SK-N-DZ (cell line): ENCODE data around the gene ANKRD13D. TPM values are rescaled to one million over a fixed set of nuclear protein-coding genes. Genes with fewer than 3 reads are reported as not detected.
A peak's percentile ranks its signal among the peaks of the same experiment; 100 is the strongest.

Experiments used
- DNase-seq: peaks from one replicate; pipeline ENCODE4 v3.0.0-alpha.2; 2015; ENCODE audit warnings: low spot score
- polyA plus RNA-seq, 2 experiments: library from polyadenylated mRNA; depleted of rRNA; stranded (reverse); fragments of >200 nt; gene quantifications; 2 replicates each; pipeline ENCODE4 v1.2.3, GENCODE V29; 2014

The ANKRD13D gene
- polyA plus RNA-seq (2014; cell fraction: cytosol; rRNA removed), result 21.1 and 25.4 TPM in 2 replicates
- polyA plus RNA-seq (2014; cell fraction: nucleus; rRNA removed), result 91.5 and 113 TPM in 2 replicates

GRCh38 chr11:67289226-67289650, at the start of gene ANKRD13D:
Gene ANKRD13D, plus strand, starts transcription at chr11:67289303. Its CDS starts 158 bp downstream, at chr11:67289461.
- no peak for DNase-seq

DNA sequence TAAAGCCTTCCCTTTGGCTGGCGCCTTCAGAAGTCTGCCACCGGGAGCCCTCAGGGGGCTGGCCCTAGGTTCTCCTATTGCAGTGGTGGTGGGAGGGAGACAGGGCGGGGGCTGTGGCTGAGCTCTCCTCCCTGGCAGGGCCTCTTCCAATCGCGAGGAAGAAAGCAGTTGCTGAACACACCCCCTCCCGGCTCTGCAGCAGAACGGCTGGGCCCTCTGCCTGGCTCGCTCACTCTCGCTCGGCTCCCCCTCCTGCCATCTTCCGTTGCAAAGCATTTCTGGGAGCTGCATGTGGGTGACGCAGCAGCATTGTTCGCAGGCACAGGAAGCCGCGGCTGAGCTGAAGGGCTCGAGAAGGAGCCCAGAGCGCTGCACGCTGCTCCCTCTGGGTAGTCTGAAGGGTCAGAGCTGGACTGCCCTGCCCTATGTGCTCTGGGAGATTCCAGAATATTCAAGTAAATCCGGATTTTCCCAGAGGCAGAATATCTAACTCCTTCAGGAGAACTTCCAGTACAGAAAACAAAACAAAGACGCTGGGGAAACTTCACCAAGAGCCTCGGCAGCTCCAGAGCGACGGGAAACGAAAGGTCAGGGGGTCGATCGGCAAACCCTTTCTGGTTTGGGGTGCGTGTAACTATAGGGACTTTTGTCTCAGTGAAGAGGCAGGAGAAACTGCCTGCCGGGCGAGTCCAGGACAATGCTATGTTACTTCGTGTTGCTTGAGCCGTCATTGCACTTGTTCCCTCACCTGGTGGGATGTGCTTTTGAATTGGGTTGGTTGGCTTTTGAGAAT, 49.1 kb upstream of the ANKRD13D start:
- peak; percentile 98 for DNase-seq

GRCh38 chr11:67240576-67241389, 48.3 kb upstream of the ANKRD13D start:
- peak; percentile 51 for DNase-seq

DNA sequence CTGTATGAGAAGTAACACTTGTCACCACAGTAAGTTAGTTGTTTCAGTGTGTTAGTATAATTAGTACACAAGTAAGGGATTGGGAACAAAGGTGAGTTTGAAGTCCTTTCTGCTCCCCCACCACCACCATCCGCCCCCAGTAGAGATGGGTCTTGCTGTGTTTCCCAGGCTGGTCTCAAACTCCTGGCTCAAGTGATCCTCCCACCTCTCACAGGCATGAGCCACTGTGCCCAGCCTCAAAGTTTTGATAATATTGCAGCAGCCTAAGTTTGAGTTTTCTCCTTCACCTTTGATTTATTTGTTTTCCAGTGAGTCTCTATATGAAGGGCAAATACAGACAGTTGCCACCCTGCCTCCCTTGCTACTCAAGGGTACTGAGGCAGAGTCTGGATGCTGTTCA, 46.6 kb upstream of the ANKRD13D start:
- no peak for DNase-seq

GRCh38 chr11:67243051-67243450, 46.1 kb upstream of the ANKRD13D start:
- no peak for DNase-seq

- no peak for DNase-seq
Observed at GRCh38 chr11:67245046-67245445, 44.1 kb upstream of the ANKRD13D start.

- no peak for DNase-seq
Observed at GRCh38 chr11:67247946-67248550, 41.1 kb upstream of the ANKRD13D start.

- DNase-seq, result no peak
Observed at GRCh38 chr11:67248653-67249052, 40.5 kb upstream of the ANKRD13D start.

- DNase-seq, result no peak
Observed at GRCh38 chr11:67250059-67251043, 38.8 kb upstream of the ANKRD13D start.

GRCh38 chr11:67251841-67252240, 37.3 kb upstream of the ANKRD13D start:
- no peak for DNase-seq

DNA sequence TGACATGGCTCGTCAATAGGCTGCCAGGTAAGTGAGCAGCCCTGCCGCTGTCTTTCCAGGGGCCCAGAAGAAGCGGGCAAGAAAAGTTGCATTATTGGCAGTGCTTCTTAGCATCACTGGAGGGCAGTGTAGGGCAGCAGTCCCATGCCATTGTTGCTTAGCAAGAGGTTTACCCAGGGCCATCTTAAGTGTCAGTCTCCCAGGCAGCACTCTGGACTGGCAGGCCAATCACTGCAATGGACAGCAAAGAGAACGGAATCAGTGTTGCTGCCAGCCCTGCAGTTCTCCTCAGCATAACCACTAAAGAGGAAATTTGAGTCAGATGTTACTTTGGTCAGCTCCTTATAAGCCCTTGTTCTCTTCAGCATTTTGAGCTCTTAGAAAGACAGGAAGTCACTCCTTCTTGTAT, 36.3 kb upstream of the ANKRD13D start:
- no peak for DNase-seq

GRCh38 chr11:67253872-67254624, 35.1 kb upstream of the ANKRD13D start:
- DNase-seq, result no peak

DNA sequence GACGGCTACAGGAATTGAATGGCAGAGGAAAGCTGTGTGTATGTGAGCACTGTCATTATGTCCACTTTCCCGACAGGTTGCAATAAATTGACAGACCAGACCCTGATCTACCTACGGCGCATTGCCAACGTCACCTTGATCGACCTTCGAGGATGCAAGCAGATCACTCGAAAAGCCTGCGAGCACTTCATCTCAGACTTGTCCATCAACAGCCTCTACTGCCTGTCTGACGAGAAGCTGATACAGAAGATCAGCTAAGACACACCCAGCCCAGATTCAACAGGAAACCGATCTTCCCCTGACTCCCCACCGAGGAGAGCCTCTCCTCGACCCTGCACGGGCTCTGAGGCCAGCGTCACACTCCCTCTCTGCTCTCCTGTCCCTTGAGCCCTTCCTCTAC, 34.3 kb upstream of the ANKRD13D start:
- DNase-seq, result no peak

DNA sequence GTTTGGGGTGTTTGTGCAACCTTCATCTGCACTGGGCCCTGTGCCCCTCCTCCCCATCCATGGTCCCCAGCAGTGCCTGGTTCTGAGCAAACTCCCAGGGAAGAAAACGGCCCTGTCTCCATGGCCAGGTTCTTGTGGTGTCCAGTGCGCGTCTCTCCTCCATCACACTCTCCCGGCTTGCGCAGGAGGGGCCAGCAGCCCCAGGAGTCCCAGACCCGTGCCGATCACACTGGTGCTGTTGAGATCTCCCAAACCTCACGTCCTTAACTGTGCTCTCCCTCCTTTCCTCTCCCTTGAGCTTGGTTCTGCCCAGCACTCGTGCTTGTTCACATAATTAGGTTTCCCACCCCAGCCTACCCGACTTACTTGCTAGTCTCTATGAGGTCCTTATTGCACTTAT, 33.8 kb upstream of the ANKRD13D start:
- DNase-seq, result no peak

- no peak for DNase-seq
Observed at GRCh38 chr11:67255864-67256263, 33.2 kb upstream of the ANKRD13D start.

DNA sequence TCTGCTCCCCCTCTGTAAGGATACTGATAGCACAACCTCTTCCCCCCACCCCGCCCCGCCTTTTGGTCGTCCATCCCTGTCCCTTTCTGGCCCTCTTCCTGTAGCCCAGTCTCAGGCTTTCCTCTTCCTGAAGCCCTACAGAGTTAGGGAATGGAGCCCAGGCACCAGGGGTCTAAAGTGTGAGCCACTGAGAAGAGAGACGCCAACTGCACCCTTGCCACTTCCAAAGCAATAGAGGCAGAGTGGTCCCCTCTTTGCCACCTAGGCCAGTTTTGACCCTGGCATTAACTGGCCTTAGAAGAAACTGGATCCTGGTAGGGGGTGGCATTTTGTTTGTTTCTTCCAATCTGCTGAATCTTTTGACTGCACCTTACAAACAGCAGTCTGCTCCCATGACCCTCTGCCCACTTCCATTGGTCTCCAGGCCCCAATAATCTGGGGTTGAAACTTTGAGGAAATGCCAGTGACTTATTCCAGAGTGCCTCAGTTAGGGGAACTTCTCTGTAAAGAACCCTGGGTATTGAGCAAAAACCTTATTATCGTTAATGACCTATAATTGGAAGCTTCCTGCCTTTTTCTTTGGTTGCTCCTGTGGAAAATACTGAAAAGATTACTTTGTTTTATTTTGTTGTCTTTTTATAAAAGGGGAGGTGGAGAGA, 32.5 kb upstream of the ANKRD13D start:
- no peak for DNase-seq

DNA sequence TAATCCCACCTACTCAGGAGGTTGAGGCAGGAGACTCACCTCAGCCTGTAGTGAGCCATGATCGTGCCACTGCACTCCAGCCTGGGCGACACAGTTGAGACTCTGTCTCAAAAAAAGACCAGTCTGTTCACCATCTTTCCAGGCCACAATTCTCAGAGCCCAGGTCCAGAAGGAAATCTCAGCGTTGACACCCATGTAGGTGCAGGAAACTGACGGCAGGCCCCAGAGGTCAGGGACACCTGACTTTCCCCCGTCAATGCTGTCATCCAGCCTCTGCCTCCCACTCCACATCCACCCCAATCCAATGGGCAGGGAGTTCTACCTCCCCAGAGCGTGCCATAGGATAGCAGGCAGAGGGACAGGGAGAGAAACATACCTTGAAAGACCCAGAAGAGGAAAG, 28.7 kb upstream of the ANKRD13D start:
- no peak for DNase-seq

DNA sequence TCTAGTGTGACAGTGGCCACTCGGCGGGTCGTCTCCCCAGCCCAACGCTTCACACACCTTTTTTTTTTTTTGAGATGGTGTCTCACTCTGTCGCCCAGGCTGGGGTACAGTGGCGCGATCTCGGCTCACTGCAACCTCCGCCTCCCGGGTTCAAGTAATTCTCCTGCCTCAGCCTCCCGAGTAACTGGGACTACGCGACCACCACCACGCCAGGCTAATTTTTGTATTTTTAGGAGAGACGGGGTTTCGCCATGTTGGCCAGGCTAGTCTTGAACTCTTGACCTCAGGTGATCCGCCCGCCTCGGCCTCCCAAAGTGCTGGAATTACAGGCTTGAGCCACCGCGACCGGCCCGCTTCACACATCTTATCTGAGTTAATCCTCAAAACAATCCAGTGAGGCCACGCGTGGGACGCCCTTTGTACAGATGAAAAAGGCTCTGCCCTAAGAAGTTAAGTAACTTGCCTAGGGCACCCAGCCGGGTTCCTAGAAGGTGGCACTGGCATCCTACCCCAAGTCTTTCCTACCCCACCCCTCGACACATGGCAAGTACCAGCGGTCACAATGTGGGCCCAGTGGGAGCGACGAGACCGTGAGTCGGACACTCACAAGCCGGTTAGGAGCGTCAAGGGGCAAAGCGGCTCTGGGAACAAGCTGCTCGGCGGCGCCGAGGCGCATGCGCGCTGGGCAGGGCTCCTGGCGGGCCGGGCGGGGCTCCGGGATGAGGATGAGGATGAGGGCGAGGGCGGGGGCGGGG, 28.0 kb upstream of the ANKRD13D start:
- peak; percentile 68 for DNase-seq

- no peak for DNase-seq
Observed at GRCh38 chr11:67261640-67261945, 27.5 kb upstream of the ANKRD13D start.
